ENCODE data around the gene STON2.

- TF ChIP-seq ZNF546 (CRISPR knock-in tag; conservative IDR thresholded peaks at IDR 0.05) (no peak), ZNF318 (CRISPR knock-in tag; IDR thresholded peaks at IDR 0.05) (no peak), KDM5B (CRISPR knock-in tag; IDR thresholded peaks at IDR 0.05; ENCODE audit: borderline replicate concordance) (no peak)
- TF ChIP-seq, protein P1, sequence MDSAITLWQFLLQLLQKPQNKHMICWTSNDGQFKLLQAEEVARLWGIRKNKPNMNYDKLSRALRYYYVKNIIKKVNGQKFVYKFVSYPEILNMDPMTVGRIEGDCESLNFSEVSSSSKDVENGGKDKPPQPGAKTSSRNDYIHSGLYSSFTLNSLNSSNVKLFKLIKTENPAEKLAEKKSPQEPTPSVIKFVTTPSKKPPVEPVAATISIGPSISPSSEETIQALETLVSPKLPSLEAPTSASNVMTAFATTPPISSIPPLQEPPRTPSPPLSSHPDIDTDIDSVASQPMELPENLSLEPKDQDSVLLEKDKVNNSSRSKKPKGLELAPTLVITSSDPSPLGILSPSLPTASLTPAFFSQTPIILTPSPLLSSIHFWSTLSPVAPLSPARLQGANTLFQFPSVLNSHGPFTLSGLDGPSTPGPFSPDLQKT (CRISPR knock-in tag; IDR thresholded peaks at IDR 0.05; ENCODE audit: borderline replicate concordance): no peak
- TF ChIP-seq, protein P2, sequence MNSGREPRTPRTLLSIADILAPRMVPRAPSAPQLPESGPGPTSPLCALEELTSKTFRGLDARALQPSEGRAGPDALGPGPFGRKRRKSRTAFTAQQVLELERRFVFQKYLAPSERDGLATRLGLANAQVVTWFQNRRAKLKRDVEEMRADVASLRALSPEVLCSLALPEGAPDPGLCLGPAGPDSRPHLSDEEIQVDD (CRISPR knock-in tag; IDR thresholded peaks at IDR 0.05; ENCODE audit: borderline replicate concordance): no peak
Observed at GRCh38 chr14:81408595-81408994, 8.5 kb upstream of the STON2 start.
